ENCODE data around the gene RNF11.

Gene RNF11

GRCh38 chr1:51266791-51267190, 30.7 kb downstream of the RNF11 start:
- TF ChIP-seq CTCF (conservative IDR thresholded peaks at IDR 0.05; ENCODE audit: low read depth), result no peak
- no peak for DNase-seq (ENCODE audit: low spot score)
- ChIA-PET CTCF (interaction anchor here (0.6 kb wide), 1 partner anchor 201 kb away, joined by 3 read pairs; no protein-coding TSS in a partner anchor), POLR2A (ENCODE audit: low non-redundant PET) (no interaction called here)
- H3K27ac ChIP-seq, result 0 out of 2 replicates have a peak overlapping the region, but pooled peaks have one; percentile 15

- no peak for TF ChIP-seq CTCF (conservative IDR thresholded peaks at IDR 0.05; ENCODE audit: low read depth)
- no peak for DNase-seq (ENCODE audit: low spot score)
- no peak overlapping the region for H3K27ac ChIP-seq
- CTCF ChIA-PET, result interaction anchor here (0.5 to 0.9 kb wide), 2 partner anchors 28 to 49 kb away, joined by 4 to 10 read pairs; no protein-coding TSS in a partner anchor
- POLR2A ChIA-PET (ENCODE audit: low non-redundant PET), result no interaction called here
Measured at GRCh38 chr1:51268634-51269033, 32.6 kb downstream of the RNF11 start.

GRCh38 chr1:51270751-51271150, 34.7 kb downstream of the RNF11 start:
- H3K27ac ChIP-seq, result no peak overlapping the region
- DNase-seq (ENCODE audit: low spot score), result no peak
- no peak for TF ChIP-seq CTCF (conservative IDR thresholded peaks at IDR 0.05; ENCODE audit: low read depth)
- POLR2A ChIA-PET (ENCODE audit: low non-redundant PET), result no interaction called here
- CTCF ChIA-PET, result no interaction called here

- ChIA-PET POLR2A (ENCODE audit: low non-redundant PET) (no interaction called here), CTCF (no interaction called here)
- DNase-seq (ENCODE audit: low spot score), result no peak
- H3K27ac ChIP-seq, result no peak overlapping the region
- TF ChIP-seq CTCF (conservative IDR thresholded peaks at IDR 0.05; ENCODE audit: low read depth), result no peak
Measured at GRCh38 chr1:51272916-51273315, 36.8 kb downstream of the RNF11 start.

- CTCF ChIA-PET, result no interaction called here
- no peak for TF ChIP-seq CTCF (conservative IDR thresholded peaks at IDR 0.05; ENCODE audit: low read depth)
- no peak for DNase-seq (ENCODE audit: low spot score)
- no peak overlapping the region for H3K27ac ChIP-seq
- POLR2A ChIA-PET (ENCODE audit: low non-redundant PET), result no interaction called here
Measured at GRCh38 chr1:51274676-51275075, 38.6 kb downstream of the RNF11 start.

- TF ChIP-seq CTCF (conservative IDR thresholded peaks at IDR 0.05; ENCODE audit: low read depth), result no peak
- CTCF ChIA-PET, result interaction anchor here (1.5 kb wide), 1 partner anchor 20 kb away, joined by 5 read pairs; no protein-coding TSS in a partner anchor
- POLR2A ChIA-PET (ENCODE audit: low non-redundant PET), result no interaction called here
- H3K27ac ChIP-seq, result no peak overlapping the region
- no peak for DNase-seq (ENCODE audit: low spot score)
Measured at GRCh38 chr1:51276286-51276685, 40.2 kb downstream of the RNF11 start.
